NOMO-1 (cell line): ENCODE results near the gene GRID2.
"Not testable (repeated sequence)": the region's sequence is repeated elsewhere in the genome, so short reads cannot be mapped to it uniquely, and the experiment has no call there.

Source experiments
- DNase-seq, 2 experiments: peaks; one replicate each; lab custom pipeline; 2025; ENCODE audit not compliant: unreplicated experiment in 2 of 2; lab: John Stamatoyannopoulos, UW

The GRID2 gene

GRCh38 chr4:93366169-93366755, 1062.5 kb downstream of the GRID2 start:
- DNase-seq, result not testable (repeated sequence)

GRCh38 chr4:93368968-93369367, 1065.2 kb downstream of the GRID2 start:
- no peak for DNase-seq

- no peak for DNase-seq
These were observed 1066.5 kb downstream of the GRID2 start for GRCh38 chr4:93370256-93370655.

GRCh38 chr4:93373893-93374860, 1070.4 kb downstream of the GRID2 start:
- DNase-seq, result no peak

GRCh38 chr4:93384241-93384640, 1080.5 kb downstream of the GRID2 start:
- no peak for DNase-seq

GRCh38 chr4:93384887-93385286, 1081.1 kb downstream of the GRID2 start:
- DNase-seq, result no peak

- DNase-seq, result no peak
These were observed 1090.8 kb downstream of the GRID2 start for GRCh38 chr4:93394545-93395081.

GRCh38 chr4:93396272-93396671, 1092.5 kb downstream of the GRID2 start:
- DNase-seq, result no peak

GRCh38 chr4:93403571-93403970, 1099.8 kb downstream of the GRID2 start:
- DNase-seq, result no peak

GRCh38 chr4:93407493-93408275, 1103.9 kb downstream of the GRID2 start:
- DNase-seq, result no peak

GRCh38 chr4:93409035-93409434, 1105.3 kb downstream of the GRID2 start:
- no peak for DNase-seq

GRCh38 chr4:93414041-93414550, 1110.3 kb downstream of the GRID2 start:
- no peak for DNase-seq

GRCh38 chr4:93416344-93417128, 1112.8 kb downstream of the GRID2 start:
- DNase-seq, result no peak

- DNase-seq, result no peak
These were observed 1127.6 kb downstream of the GRID2 start for GRCh38 chr4:93431371-93431770.

- no peak for DNase-seq
These were observed 1130.1 kb downstream of the GRID2 start for GRCh38 chr4:93433840-93434239.

GRCh38 chr4:93436000-93436626, 1132.3 kb downstream of the GRID2 start:
- no peak for DNase-seq

- DNase-seq, result no peak
These were observed 1134.2 kb downstream of the GRID2 start for GRCh38 chr4:93437991-93438390.

GRCh38 chr4:93444860-93445259, 1141.1 kb downstream of the GRID2 start:
- DNase-seq, result no peak

GRCh38 chr4:93446038-93446437, 1142.3 kb downstream of the GRID2 start:
- DNase-seq, result no peak
